IPS-NIHi7 (cell line): Measurements from ENCODE around the gene CYP2F1.
"Not testable (repeated sequence)": the region's sequence is repeated elsewhere in the genome, so short reads cannot be mapped to it uniquely, and the experiment has no call there.

Experiments used
- DNase-seq: peaks from one replicate; pipeline ENCODE4 v3.0.0; 2012; ENCODE audit warnings: mixed read lengths; ENCODE audit errors: extremely low spot score

The CYP2F1 gene, protein sequence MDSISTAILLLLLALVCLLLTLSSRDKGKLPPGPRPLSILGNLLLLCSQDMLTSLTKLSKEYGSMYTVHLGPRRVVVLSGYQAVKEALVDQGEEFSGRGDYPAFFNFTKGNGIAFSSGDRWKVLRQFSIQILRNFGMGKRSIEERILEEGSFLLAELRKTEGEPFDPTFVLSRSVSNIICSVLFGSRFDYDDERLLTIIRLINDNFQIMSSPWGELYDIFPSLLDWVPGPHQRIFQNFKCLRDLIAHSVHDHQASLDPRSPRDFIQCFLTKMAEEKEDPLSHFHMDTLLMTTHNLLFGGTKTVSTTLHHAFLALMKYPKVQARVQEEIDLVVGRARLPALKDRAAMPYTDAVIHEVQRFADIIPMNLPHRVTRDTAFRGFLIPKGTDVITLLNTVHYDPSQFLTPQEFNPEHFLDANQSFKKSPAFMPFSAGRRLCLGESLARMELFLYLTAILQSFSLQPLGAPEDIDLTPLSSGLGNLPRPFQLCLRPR

DNA sequence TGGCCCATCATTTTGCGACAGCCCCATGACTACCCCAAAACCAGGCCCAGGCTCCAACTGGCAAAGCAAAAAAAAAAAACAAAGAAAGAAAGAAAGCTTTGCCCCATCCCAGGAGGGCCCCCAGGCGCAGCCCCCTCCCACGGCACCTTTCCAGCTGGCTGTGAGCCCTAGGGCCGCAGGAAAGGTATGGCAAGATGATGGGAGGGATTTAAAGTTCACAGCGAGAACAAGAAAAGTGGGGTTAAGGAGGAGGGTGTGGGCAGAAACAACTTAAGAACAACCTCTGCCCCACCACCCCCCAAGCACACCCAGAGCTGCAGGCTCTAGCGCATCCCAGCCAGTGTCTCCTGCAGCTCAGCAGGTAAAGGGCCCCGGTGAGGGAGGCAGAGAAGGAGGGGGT lies at the start of gene CYP2F1:
CYP2F1 (plus strand) TSS at position 301 of the 400 bp plus-strand sequence. CDS start 1,757 bp downstream, outside the sequence.
- DNase-seq: no peak

DNA sequence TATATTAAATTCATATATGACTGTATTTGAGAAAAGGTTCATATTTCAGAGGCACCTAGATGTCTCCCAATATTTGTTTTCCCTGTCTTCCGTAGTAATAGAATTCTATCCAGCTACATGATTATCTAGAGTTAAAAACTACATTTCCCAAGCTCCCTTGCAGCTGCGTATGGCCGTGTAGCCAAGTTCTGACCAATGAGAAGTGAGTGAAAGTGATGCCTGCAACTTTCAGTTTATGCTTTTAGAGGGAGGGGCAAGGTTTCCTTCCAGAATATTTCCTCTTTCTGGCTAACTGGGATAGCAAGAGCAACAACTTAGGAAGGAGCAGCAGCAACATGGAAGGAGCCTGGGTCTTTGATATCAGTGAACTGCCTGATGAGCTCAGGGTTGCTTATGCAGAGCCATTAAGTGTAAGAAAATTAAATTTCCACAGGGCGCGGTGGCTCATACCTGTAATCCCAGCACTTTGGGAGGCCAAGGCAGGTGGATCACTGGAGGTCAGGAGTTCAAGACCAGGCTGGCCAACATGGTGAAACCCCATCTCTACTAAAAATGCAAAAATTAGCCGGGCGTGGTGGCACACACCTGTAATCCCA lies 49.2 kb upstream of the CYP2F1 start:
- DNase-seq: peak; percentile 77

DNA sequence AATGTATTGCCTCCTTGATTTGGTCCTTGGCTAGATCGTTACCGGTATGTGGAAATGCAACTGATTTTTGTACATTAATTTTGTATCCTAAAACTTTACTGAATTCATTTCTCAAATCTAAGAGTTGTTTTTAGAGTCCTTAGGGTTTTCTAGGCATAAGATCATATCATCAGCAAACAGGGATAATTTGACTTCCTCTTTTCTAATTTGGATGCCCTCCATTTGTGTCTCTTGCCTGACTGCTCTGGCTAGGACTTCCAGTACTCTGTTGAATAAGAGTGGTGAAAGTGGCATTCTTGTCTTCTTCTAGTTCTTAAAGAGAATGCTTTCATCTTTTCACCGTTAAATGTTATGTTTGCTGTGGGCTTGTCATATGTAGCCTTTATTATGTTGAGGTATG lies 37.9 kb upstream of the CYP2F1 start:
- DNase-seq: no peak

DNA sequence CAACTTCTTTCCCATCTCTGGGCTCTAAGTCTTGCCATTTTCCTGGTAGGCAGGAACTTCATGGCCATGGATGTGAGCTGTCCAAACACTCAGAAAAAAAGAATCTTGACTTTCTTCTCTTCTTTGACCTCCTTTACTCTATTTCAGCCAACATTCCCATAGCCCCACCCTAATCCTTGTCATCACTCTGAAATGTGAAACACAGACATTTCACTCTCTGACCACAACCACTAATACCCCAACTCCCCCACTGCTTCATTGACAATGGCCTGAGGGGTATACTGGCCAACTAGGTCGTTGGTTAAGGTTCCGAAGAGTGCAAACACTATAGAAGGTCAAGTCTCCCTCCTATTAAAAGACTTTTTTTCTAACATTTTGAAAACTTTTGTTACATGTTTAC lies 30.7 kb upstream of the CYP2F1 start:
- no peak for DNase-seq

DNA sequence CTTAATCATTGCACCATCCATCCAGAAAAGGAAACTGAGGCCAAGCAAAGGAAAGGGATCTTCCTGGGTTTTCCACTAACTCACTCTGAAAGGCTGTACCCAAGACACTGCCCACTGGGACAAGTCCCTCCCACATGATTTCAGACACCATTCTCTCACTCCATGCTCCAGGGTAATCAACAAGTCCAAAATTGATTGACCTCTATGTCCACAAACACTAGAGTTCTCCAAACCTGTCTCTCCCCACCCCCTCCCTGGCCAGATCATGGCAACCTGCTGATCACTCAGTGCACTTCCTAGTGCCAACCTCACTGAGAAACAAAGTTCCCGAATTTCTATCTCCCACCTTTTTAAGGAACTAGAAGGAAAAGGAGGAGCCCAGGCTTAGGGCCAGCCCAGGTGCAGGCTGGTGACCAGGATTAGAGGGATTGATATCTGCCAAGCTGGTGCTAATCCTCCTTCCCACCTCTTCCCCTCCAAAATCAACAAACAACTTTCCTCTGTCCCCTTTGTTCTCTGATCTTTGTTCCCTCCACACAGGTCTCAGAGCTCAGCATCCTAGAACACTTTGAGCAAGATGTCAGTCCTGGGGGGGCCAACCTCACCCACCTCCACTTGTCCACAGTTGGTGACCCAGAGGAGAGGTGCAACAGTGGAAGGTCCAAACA lies 28.4 kb upstream of the CYP2F1 start:
- no peak for DNase-seq

DNA sequence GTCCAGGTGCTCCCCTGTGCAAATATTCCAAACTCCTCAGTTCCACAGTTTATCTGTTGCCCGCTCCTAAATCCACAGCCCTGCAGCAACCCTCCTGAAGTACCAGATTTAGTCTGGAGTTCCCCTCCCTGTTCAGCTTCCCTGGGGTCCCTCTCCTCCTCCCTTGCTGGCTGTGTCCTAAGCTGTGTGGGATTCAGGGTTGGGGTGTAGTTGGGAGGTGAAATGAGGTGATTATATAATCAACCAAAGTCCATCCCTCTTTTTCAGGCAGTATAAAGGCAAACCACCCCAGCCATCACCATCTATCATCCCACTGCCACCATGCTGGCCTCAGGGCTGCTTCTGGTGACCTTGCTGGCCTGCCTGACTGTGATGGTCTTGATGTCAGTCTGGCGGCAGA lies 26.1 kb upstream of the CYP2F1 start, which contains the start of gene CYP2A13:
CYP2A13 (plus strand) TSS at position 301 of the 400 bp plus-strand sequence; CDS start at position 322, 21 bp downstream.
- no peak for DNase-seq

DNA sequence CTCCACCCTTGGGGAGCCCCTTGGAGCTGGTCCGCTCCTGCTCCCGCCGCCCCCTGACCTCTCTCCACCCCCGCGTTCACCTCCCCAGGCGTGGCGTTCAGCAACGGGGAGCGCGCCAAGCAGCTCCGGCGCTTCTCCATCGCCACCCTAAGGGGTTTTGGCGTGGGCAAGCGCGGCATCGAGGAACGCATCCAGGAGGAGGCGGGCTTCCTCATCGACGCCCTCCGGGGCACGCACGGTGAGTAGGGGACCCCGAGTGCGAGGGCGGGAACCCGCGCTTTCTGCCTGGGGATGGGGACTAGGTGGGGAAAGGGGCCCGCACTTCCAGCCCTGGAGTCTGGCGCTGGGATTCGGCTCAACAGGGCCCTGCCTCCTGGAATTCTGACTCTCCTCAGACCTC lies 24.3 kb upstream of the CYP2F1 start:
- DNase-seq: peak; percentile 51

DNA sequence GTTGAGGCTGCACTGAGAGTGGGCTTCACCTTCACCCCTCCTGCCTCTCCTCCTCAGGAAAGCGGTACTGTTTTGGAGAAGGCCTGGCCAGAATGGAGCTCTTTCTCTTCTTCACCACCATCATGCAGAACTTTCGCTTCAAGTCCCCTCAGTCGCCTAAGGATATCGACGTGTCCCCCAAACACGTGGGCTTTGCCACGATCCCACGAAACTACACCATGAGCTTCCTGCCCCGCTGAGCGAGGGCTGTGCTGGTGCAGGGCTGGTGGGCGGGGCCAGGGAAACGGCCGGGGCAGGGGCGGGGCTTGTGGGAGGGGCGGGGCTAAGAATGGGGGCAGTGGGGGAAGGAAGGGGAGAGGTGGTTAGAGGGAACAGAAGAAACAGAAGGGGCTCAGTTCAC lies 18.5 kb upstream of the CYP2F1 start:
- peak; percentile 59 for DNase-seq

DNA sequence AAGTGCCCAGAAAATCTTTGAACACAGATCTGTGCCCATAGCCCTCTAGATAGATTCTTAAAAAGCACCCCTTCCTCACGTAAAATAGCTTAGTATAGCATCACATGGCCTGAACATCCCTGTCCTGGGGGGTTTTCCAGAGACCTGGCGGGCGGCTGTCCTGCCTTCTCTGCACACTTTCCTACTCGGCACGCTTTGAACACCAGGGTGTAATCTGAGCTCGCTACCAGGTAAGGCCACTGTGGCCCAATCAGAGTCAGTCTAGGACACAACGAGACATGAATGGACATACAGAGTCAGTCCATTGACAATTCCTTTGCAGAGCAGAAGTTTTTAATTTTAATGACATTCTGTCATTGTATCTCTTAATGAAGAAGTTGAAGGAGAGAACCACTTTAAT lies 17.9 kb upstream of the CYP2F1 start:
- DNase-seq: no peak

DNA sequence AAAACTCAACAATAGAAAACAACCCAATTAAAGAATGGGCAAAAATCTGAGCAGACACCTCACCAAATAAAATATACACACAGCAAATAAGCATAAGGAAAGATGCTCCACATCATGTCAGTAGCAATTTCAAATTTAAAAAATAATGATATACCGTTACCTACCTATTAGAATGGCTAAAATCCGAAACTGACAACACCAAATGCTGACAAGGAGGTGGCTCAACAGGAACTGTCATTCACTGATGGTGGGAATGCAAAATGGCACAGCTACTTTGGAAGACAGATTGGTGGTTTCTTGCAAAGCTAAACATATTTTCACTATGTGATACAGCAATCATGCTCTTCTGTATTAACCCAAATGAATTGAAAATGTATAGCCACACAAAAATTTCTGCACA lies 16.9 kb upstream of the CYP2F1 start:
- DNase-seq: no peak

DNA sequence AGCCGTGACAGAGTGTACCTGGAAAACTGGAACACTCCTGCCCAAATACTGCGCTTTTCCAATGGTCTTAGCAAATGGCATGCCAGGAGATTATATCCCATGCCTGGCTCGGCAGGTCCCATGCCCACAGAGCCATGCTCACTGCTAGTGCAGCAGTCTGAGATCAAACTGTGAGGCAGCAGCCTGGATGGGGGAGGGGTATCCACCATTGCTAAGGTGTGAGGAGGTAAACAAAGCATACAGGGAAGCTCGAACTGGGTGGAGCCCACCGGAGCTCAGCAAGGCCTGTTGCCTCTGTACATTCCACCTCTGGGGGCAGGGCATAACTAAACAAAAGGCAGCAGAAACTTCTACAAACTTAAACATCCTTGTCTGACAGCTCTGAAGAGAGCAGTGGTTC lies 15.5 kb upstream of the CYP2F1 start:
- no peak for DNase-seq

DNA sequence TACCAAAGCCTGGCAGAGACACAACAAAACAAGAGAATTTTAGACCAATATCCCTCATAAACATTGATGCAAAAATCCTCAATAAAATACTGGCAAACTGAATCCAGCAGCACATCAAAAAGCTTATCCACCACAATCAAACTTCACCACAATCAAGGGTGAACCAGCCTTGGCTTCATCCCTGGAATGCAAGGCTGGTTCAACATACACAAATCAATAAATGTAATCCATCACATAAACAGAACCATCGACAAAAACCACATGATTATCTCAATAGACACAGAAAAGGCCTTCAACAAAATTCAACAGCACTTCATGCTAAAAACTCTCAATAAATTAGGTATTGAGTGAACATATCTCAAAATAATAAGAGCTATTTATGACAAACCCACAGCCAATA lies 12.0 kb upstream of the CYP2F1 start:
- DNase-seq: not testable (repeated sequence)

DNA sequence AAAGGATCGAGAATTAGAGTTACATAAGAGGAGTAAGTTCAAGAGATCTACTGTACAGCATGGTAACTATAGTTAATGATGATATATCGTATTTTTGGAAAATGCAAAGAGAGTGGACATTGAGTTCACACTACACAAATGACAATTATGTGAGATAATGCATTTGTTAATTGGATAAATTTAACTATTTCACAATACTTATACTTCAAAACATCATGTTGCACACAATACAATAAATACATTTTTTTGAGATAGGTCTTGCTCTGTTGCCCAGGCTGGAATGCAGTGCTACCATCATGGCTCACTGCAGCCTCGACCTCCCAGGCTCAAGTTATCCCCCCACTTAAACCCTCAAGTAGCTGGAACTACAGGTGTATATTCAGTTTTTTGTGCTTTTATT lies 8.1 kb upstream of the CYP2F1 start:
- DNase-seq: no peak

DNA sequence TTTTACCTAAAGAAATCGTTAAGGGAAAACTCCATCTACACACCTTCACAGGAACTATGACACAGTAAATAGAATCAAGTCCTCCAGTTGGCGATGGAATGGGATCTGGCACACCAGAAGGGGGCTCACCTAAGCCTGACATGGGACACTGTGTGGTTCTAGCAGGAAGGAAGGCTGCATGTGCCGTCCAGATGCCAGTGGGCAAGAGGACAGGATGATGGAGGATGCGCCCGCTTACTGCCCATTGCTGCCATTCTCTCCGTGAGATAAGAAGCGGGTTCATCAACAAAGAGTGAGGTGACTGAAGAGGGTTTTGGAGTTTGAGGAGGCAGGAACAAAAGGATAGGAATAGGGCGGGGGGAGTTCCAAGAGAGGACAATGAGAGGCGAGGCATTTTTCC lies 2.9 kb upstream of the CYP2F1 start:
- no peak for DNase-seq

DNA sequence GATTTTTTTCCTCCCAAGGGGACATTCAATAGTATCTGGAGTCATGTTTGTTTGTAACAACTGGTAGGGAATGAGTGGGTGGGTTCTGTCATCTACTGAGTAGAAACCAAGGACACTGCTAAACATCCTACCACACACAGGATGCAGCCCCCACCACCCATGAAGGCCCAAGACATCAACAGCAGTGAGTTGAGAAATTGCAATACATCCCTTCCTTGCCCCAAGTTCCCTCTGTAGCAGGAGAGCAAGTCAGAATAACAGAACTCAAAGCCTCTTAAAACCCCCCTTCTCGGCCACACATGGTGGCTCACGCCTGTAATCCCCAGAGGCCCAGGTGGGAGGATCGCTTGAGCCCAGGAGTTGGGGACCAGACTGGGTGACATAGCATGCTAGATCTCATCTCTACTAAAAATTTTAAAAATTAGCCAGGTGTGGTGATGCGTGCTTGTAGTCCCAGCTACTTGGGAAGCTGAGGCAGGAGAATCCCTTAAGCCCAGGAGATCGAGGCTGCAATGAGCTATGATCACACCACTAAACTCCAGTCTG lies 2.4 kb upstream of the CYP2F1 start:
- no peak for DNase-seq

DNA sequence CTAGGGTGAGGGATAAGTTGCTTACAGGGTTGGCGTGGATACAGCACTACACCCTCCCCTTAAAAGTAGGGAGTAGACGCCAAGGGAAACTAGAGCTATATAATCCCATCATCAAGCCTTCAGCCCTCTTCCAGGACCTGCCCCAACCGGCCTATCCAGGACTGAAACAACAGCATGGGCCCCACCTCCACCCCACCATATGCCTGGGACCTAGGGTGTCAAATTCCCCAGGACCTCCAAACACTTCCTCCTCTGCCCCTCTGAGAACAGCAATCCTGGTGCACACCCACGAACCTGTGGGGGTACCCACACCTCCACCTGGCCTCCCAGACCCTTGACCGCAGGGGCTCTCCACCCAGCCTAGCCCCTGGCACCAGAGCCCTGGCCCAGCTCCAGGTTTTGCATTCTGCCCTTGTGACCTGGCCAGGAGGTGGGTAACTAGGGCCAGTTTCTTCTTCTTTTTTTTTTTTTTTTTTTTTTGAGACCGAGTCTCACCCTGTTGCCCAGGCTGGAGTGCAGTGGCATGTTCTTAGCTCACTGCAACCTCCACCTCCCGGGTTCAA lies 1.4 kb upstream of the CYP2F1 start:
- DNase-seq: no peak

DNA sequence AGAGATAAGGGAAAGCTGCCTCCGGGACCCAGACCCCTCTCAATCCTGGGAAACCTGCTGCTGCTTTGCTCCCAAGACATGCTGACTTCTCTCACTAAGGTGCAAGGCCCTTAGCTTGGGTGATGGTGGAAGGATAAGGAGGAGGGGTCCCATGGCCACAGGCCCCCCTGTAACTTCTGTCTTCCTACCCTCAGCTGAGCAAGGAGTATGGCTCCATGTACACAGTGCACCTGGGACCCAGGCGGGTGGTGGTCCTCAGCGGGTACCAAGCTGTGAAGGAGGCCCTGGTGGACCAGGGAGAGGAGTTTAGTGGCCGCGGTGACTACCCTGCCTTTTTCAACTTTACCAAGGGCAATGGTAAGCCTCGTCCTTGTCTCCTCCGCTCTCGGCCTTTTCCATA lies 2.0 kb downstream of the CYP2F1 start:
- no peak for DNase-seq

DNA sequence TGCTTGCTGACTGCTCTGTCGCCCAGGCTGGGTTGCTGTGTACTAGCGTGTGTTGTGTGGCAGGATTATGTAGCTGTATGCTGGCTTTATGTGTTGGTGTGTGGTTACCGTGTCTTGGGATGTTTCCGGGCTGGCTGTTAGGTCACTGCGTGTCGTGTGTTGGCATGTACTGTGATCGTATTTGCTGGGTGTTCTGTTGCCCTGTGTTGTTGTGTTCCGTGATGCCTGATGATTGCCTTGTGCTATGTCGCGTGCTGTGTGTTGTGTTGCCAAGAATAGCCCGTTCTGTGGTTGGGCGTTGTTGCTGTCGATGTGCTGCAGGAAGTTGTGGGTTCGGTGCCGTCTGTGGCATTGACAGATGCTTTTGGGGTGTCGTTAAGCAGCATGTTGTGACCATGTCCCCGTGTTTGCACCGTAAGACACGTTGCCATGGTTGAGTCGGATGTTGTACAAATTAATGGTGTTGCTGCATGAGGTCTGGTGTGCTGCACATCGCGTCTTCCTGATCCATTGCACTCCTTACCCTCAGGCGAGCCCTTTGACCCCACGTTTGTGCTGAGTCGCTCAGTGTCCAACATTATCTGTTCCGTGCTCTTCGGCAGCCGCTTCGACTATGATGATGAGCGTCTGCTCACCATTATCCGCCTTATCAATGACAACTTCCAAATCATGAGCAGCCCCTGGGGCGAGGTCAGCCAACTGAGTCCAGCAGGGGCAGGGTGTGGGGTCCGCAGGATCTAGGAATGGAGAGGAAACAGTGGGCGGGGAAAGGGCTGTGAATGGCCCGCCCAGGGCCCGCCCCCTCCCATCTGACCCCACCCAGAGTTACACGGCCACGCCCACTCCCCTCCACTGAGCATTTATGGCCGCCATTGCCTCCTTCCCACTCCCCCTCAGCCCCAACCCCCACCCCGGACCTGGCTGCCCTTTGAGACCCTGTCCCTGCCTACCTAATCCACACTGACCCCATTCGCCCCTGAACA lies 7.0 kb downstream of the CYP2F1 start:
- not testable (repeated sequence) for DNase-seq

DNA sequence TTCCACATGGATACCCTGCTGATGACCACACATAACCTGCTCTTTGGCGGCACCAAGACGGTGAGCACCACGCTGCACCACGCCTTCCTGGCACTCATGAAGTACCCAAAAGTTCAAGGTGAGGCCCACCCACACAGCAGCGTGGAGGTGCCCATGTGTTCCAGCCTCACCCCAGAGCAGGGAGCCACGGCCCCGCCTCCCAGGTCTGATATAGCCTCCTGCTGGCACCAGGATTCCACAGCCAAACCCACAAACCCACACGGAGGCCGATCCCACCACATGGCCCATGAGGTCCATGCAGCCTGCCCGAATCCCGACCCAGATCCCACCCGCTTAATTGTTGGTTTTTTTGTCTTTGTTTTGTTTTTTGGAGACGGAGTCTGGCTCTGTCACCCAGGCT lies 8.6 kb downstream of the CYP2F1 start:
- not testable (repeated sequence) for DNase-seq

DNA sequence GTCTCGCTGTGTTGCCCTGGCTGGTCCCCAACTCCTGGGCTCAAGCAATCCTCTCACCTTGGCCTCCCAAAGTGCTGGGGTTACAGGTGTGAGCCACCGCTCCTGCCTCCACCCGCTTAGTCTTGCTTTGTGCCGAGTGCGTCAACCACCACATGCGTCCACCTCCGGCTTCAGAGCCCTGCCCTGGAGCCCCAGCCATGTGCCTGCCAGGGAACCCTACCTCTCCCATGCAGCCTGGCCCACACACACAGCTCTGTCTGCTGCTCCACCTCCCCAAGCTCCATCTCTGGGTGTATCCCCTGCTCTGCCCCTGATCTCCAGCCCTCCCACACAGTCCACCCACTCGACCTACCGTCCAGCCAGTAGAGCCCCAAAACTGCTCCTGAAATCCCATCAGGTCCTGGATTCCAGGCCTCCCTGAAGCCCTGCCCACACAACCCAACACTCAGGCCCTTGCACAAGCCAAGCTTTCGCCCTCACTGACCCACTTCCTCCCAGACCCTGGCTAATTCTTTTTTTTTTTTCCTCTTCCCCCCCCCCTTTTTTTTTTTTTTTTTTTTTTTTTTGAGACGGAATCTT lies 9.6 kb downstream of the CYP2F1 start:
- no peak for DNase-seq
